ENCODE measurements around the gene SLC1A2. TPM values are rescaled to one million over a fixed set of nuclear protein-coding genes. Genes with fewer than 3 reads are reported as not detected.

The SLC1A2 gene
- total RNA-seq, 2 experiments from 2014 or later, result not detected

- peak; percentile 12 for DNase-seq
- CTCF ChIA-PET, result interaction anchor here (0.9 to 2.3 kb wide), 7 partner anchors 10 to 241 kb away, joined by 3 to 9 read pairs (median 4); no protein-coding TSS in a partner anchor
- H3K36me3 Mint-ChIP-seq (ENCODE audit: low read depth), result peaks cover 4% of the 10 kb centered on the region
- H3K4me1 Mint-ChIP-seq, result peaks cover 26% of the 10 kb centered on the region
- peaks cover 5% of the 10 kb centered on the region for H3K9me3 Mint-ChIP-seq
- peak overlapping the region; percentile 20 for H3K27ac Mint-ChIP-seq
- POLR2A ChIA-PET, result interaction anchor here (0.6 to 0.7 kb wide), 2 partner anchors 136 to 1765 kb away, joined by 3 to 4 read pairs; no protein-coding TSS in a partner anchor
- H3K4me3 Mint-ChIP-seq, result no peak overlapping the region
- peaks cover 19% of the 10 kb centered on the region for H3K27me3 Mint-ChIP-seq
Observed at GRCh38 chr11:35257281-35257680, 162.1 kb downstream of the SLC1A2 start.

GRCh38 chr11:35256296-35256695, 163.1 kb downstream of the SLC1A2 start:
- H3K27me3 Mint-ChIP-seq, result peaks cover 16% of the 10 kb centered on the region
- POLR2A ChIA-PET, result interaction anchor here (0.6 kb wide), 1 partner anchor 15 kb away, joined by 3 read pairs; no protein-coding TSS in a partner anchor
- DNase-seq, result no peak
- H3K27ac Mint-ChIP-seq, result no peak overlapping the region
- CTCF ChIA-PET, result interaction anchor here (0.9 to 2.3 kb wide), 6 partner anchors 10 to 240 kb away, joined by 3 to 9 read pairs (median 4); no protein-coding TSS in a partner anchor
- H3K4me1 Mint-ChIP-seq, result peaks cover 26% of the 10 kb centered on the region
- H3K4me3 Mint-ChIP-seq, result no peak overlapping the region
- peaks cover 4% of the 10 kb centered on the region for H3K36me3 Mint-ChIP-seq (ENCODE audit: low read depth)
- peaks cover 8% of the 10 kb centered on the region for H3K9me3 Mint-ChIP-seq

- peaks cover 8% of the 10 kb centered on the region for H3K9me3 Mint-ChIP-seq
- H3K27me3 Mint-ChIP-seq, result peaks cover 14% of the 10 kb centered on the region
- peaks cover 4% of the 10 kb centered on the region for H3K36me3 Mint-ChIP-seq (ENCODE audit: low read depth)
- H3K4me3 Mint-ChIP-seq, result no peak overlapping the region
- DNase-seq, result no peak
- H3K4me1 Mint-ChIP-seq, result peaks cover 26% of the 10 kb centered on the region
- ChIA-PET CTCF (interaction anchor here (1.1 to 2.3 kb wide), 3 partner anchors 10 to 27 kb away, joined by 3 to 9 read pairs (median 4); no protein-coding TSS in a partner anchor), POLR2A (no interaction called here)
- H3K27ac Mint-ChIP-seq, result no peak overlapping the region
Observed at GRCh38 chr11:35255514-35255913, 163.8 kb downstream of the SLC1A2 start.

GRCh38 chr11:35253237-35253636, 166.1 kb downstream of the SLC1A2 start:
- DNase-seq, result no peak
- POLR2A ChIA-PET, result no interaction called here
- peaks cover 22% of the 10 kb centered on the region for H3K4me1 Mint-ChIP-seq
- peaks cover 3% of the 10 kb centered on the region for H3K27me3 Mint-ChIP-seq
- H3K9me3 Mint-ChIP-seq, result peaks cover 23% of the 10 kb centered on the region
- CTCF ChIA-PET, result no interaction called here
- H3K36me3 Mint-ChIP-seq (ENCODE audit: low read depth), result peaks cover 4% of the 10 kb centered on the region
- no peak overlapping the region for H3K27ac Mint-ChIP-seq
- H3K4me3 Mint-ChIP-seq, result no peak overlapping the region

GRCh38 chr11:35250621-35251020, 168.7 kb downstream of the SLC1A2 start:
- CTCF ChIA-PET, result no interaction called here
- POLR2A ChIA-PET, result no interaction called here
- DNase-seq, result no peak
- Mint-ChIP-seq H3K27ac (no peak overlapping the region), H3K9me3 (peaks cover 35% of the 10 kb centered on the region), H3K4me3 (no peak overlapping the region), H3K36me3 (ENCODE audit: low read depth) (peaks cover 15% of the 10 kb centered on the region), H3K4me1 (peaks cover 22% of the 10 kb centered on the region), H3K27me3 (peaks cover 3% of the 10 kb centered on the region)

GRCh38 chr11:35250192-35250591, 169.2 kb downstream of the SLC1A2 start:
- ChIA-PET POLR2A (no interaction called here), CTCF (no interaction called here)
- DNase-seq, result no peak
- Mint-ChIP-seq H3K4me3 (no peak overlapping the region), H3K9me3 (peaks cover 34% of the 10 kb centered on the region), H3K27me3 (peaks cover 3% of the 10 kb centered on the region), H3K36me3 (ENCODE audit: low read depth) (peaks cover 16% of the 10 kb centered on the region), H3K27ac (no peak overlapping the region), H3K4me1 (peaks cover 22% of the 10 kb centered on the region)

- DNase-seq, result no peak
- POLR2A ChIA-PET, result no interaction called here
- CTCF ChIA-PET, result interaction anchor here (0.9 kb wide), 1 partner anchor 13 kb away, joined by 3 read pairs; no protein-coding TSS in a partner anchor
- Mint-ChIP-seq H3K27me3 (peaks cover 2% of the 10 kb centered on the region), H3K4me1 (peaks cover 22% of the 10 kb centered on the region), H3K4me3 (no peak overlapping the region), H3K27ac (no peak overlapping the region), H3K36me3 (ENCODE audit: low read depth) (peaks cover 22% of the 10 kb centered on the region), H3K9me3 (peaks cover 39% of the 10 kb centered on the region)
Observed at GRCh38 chr11:35248558-35249323, 170.6 kb downstream of the SLC1A2 start.

- POLR2A ChIA-PET, result no interaction called here
- Mint-ChIP-seq H3K9me3 (peaks cover 42% of the 10 kb centered on the region), H3K36me3 (ENCODE audit: low read depth) (peaks cover 24% of the 10 kb centered on the region), H3K27ac (peak overlapping the region; percentile 37), H3K4me3 (no peak overlapping the region), H3K27me3 (peaks cover 2% of the 10 kb centered on the region), H3K4me1 (peaks cover 27% of the 10 kb centered on the region)
- CTCF ChIA-PET, result interaction anchor here (0.9 to 1.2 kb wide), 2 partner anchors 9 to 12 kb away, joined by 3 read pairs; no protein-coding TSS in a partner anchor
- no peak for DNase-seq
Observed at GRCh38 chr11:35247863-35248262, 171.5 kb downstream of the SLC1A2 start.

GRCh38 chr11:35247428-35247827, 171.9 kb downstream of the SLC1A2 start:
- H3K27me3 Mint-ChIP-seq, result peaks cover 2% of the 10 kb centered on the region
- peak overlapping the region; percentile 37 for H3K27ac Mint-ChIP-seq
- H3K4me3 Mint-ChIP-seq, result no peak overlapping the region
- peaks cover 24% of the 10 kb centered on the region for H3K36me3 Mint-ChIP-seq (ENCODE audit: low read depth)
- peak; percentile 40 for DNase-seq
- ChIA-PET CTCF (interaction anchor here (0.9 to 1.2 kb wide), 2 partner anchors 9 to 11 kb away, joined by 3 read pairs; no protein-coding TSS in a partner anchor), POLR2A (no interaction called here)
- peaks cover 32% of the 10 kb centered on the region for H3K4me1 Mint-ChIP-seq
- peaks cover 42% of the 10 kb centered on the region for H3K9me3 Mint-ChIP-seq

- POLR2A ChIA-PET, result no interaction called here
- Mint-ChIP-seq H3K36me3 (ENCODE audit: low read depth) (peaks cover 23% of the 10 kb centered on the region), H3K27me3 (peaks cover under 1% of the 10 kb centered on the region), H3K4me1 (peaks cover 38% of the 10 kb centered on the region), H3K9me3 (peaks cover 39% of the 10 kb centered on the region), H3K27ac (peak overlapping the region; percentile 11), H3K4me3 (no peak overlapping the region)
- CTCF ChIA-PET, result interaction anchor here (0.9 to 2.1 kb wide), 5 partner anchors 8 to 123 kb away, joined by 3 to 9 read pairs (median 4); no protein-coding TSS in a partner anchor
- no peak for DNase-seq
Observed at GRCh38 chr11:35246745-35247144, 172.6 kb downstream of the SLC1A2 start.

- no peak overlapping the region for H3K4me3 Mint-ChIP-seq
- ChIA-PET POLR2A (no interaction called here), CTCF (interaction anchor here (0.9 to 2.1 kb wide), 5 partner anchors 8 to 124 kb away, joined by 3 to 9 read pairs (median 4); no protein-coding TSS in a partner anchor)
- no peak overlapping the region for H3K27ac Mint-ChIP-seq
- no peak for DNase-seq
- H3K9me3 Mint-ChIP-seq, result peaks cover 41% of the 10 kb centered on the region
- H3K36me3 Mint-ChIP-seq (ENCODE audit: low read depth), result peaks cover 26% of the 10 kb centered on the region
- no peaks in the 10 kb centered on the region for H3K27me3 Mint-ChIP-seq
- H3K4me1 Mint-ChIP-seq, result peaks cover 42% of the 10 kb centered on the region
Observed at GRCh38 chr11:35245786-35246185, 173.6 kb downstream of the SLC1A2 start.

- ChIA-PET POLR2A (no interaction called here), CTCF (interaction anchor here (1.1 to 2.1 kb wide), 2 partner anchors 9 to 11 kb away, joined by 4 to 9 read pairs; no protein-coding TSS in a partner anchor)
- Mint-ChIP-seq H3K4me3 (no peak overlapping the region), H3K9me3 (peaks cover 39% of the 10 kb centered on the region), H3K27me3 (no peaks in the 10 kb centered on the region), H3K36me3 (ENCODE audit: low read depth) (peaks cover 26% of the 10 kb centered on the region), H3K27ac (no peak overlapping the region), H3K4me1 (peaks cover 42% of the 10 kb centered on the region)
- no peak for DNase-seq
Observed at GRCh38 chr11:35245056-35245455, 174.3 kb downstream of the SLC1A2 start.

- no peak overlapping the region for H3K27ac Mint-ChIP-seq
- peaks cover 48% of the 10 kb centered on the region for H3K4me1 Mint-ChIP-seq
- ChIA-PET CTCF (no interaction called here), POLR2A (no interaction called here)
- H3K9me3 Mint-ChIP-seq, result peaks cover 28% of the 10 kb centered on the region
- peaks cover 6% of the 10 kb centered on the region for H3K27me3 Mint-ChIP-seq
- no peak overlapping the region for H3K4me3 Mint-ChIP-seq
- H3K36me3 Mint-ChIP-seq (ENCODE audit: low read depth), result peaks cover 26% of the 10 kb centered on the region
- DNase-seq, result no peak
Observed at GRCh38 chr11:35243774-35244173, 175.6 kb downstream of the SLC1A2 start.
